DOHH2 (cell line): ENCODE measurements around the gene BMP8A.

ENCODE experiments used
- H3F3A ChIP-seq: fragments of 200-600 bp; sonication (generic), shearing (Covaris generic); 2 replicates; pipeline ENCODE4 v1.6.0; 2016; ENCODE audit warnings: antibody characterized with exemption, mild to moderate bottlenecking; ENCODE audit not compliant: control insufficient read depth, insufficient read depth
- H3K27ac ChIP-seq: fragments of 200-600 bp; sonication (generic); 2 replicates; pipeline ENCODE4 v1.5.1; 2014; ENCODE audit warnings: low read depth, mild to moderate bottlenecking, low read length, moderate library complexity
- H3K27me3 ChIP-seq: fragments of 200-600 bp; sonication (generic); 2 replicates; pipeline ENCODE4 v1.6.1; 2014; ENCODE audit warnings: mild to moderate bottlenecking, low read length, mixed read lengths; ENCODE audit not compliant: control insufficient read depth
- H3K36me3 ChIP-seq: fragments of 200-600 bp; sonication (generic); 2 replicates; pipeline ENCODE4 v1.6.1; 2014; ENCODE audit warnings: mild to moderate bottlenecking, low read length, moderate library complexity, mixed read lengths; ENCODE audit not compliant: control insufficient read depth
- H3K4me1 ChIP-seq: fragments of 200-600 bp; sonication (generic); 2 replicates; pipeline ENCODE4 v1.6.1; 2014; ENCODE audit warnings: mild to moderate bottlenecking, low read length, mixed read lengths; ENCODE audit not compliant: control insufficient read depth
- H3K4me2 ChIP-seq: fragments of 200-600 bp; sonication (generic); 2 replicates; pipeline ENCODE4 v1.6.0; 2014; ENCODE audit warnings: mild to moderate bottlenecking, low read length, moderate library complexity
- H3K4me3 ChIP-seq: fragments of 200-600 bp; sonication (generic); 2 replicates; pipeline ENCODE4 v1.5.1; 2014; ENCODE audit warnings: mild to moderate bottlenecking, low read length, mixed read lengths
- H3K79me2 ChIP-seq: fragments of 200-600 bp; sonication (generic); 2 replicates; pipeline ENCODE4 v1.6.1; 2014; ENCODE audit warnings: mild to moderate bottlenecking, low read length, mixed read lengths; ENCODE audit not compliant: control insufficient read depth
- H3K9me2 ChIP-seq: fragments of 200-600 bp; sonication (generic); replicated peaks from 2 replicates; pipeline ENCODE4 v1.6.1; 2014; ENCODE audit warnings: mild to moderate bottlenecking, low read length, mixed read lengths; ENCODE audit not compliant: control insufficient read depth
- H3K9me3 ChIP-seq: fragments of 200-600 bp; sonication (generic); 2 replicates; pipeline ENCODE4 v1.6.1; 2014; ENCODE audit warnings: antibody characterized with exemption, low read length, mixed read lengths; ENCODE audit not compliant: control insufficient read depth, insufficient read depth
- H4K20me1 ChIP-seq: fragments of 200-600 bp; sonication (generic); 2 replicates; pipeline ENCODE4 v1.6.0; 2014; ENCODE audit warnings: low read depth, mild to moderate bottlenecking, antibody characterized with exemption, low read length, moderate library complexity; ENCODE audit not compliant: control insufficient read depth, insufficient read depth
- CTCF ChIP-seq: fragments of 200-600 bp; sonication (generic); IDR thresholded peaks from one replicate; pipeline ENCODE4 v1.5.1; 2014; ENCODE audit warnings: antibody characterized with exemption, mild to moderate bottlenecking, low read depth, low read length; ENCODE audit not compliant: poor library complexity, severe bottlenecking
- EZH2phosphoT487 ChIP-seq: fragments of 200-600 bp; sonication (generic); IDR thresholded peaks from 2 replicates; pipeline ENCODE4 v1.6.1; 2017; ENCODE audit warnings: borderline replicate concordance, mild to moderate bottlenecking, antibody characterized with exemption, low read length, moderate library complexity, mixed read lengths

The BMP8A gene

GRCh38 chr1:39574646-39575045 is 83.2 kb downstream of the BMP8A start:
- H3K9me2 ChIP-seq = no peaks in the 10 kb centered on the region
- peaks cover 72% of the 10 kb centered on the region for H3K79me2 ChIP-seq
- peaks cover 29% of the 10 kb centered on the region for H3K4me1 ChIP-seq
- 0 out of 2 replicates have a peak overlapping the region, but pooled peaks have one; percentile 39 for H3K27ac ChIP-seq
- no peaks in the 10 kb centered on the region for H3K9me3 ChIP-seq
- peak overlapping the region; percentile 96 for H3K4me2 ChIP-seq
- H3K36me3 ChIP-seq = peaks cover 66% of the 10 kb centered on the region
- H3K4me3 ChIP-seq = peak overlapping the region; percentile 98
- no peaks in the 10 kb centered on the region; the same call in 1 of the 2 replicates for H3F3A ChIP-seq
- peaks cover 50% of the 10 kb centered on the region for H4K20me1 ChIP-seq
- no peak for TF ChIP-seq CTCF
- TF ChIP-seq EZH2phosphoT487 = no peak
- H3K27me3 ChIP-seq = no peaks in the 10 kb centered on the region
